ENCODE data around the gene ITIH5. TPM values are rescaled to one million over a fixed set of nuclear protein-coding genes. Genes with fewer than 3 reads are reported as not detected.

The ITIH5 gene
- total and polyA plus RNA-seq, 8 donors, result 4.0 to 28.6 (median 14.6) TPM

- intact Hi-C loops (cut with DNase I; ENCODE audit: low total_unique reads), result no loop called here
- no peak overlapping the region for H3K4me3 ChIP-seq
- H3K4me1 ChIP-seq, result peaks cover 0 to 7% (median 3%) of the 10 kb centered on the region in 4 donors
- H3K36me3 ChIP-seq, result no peaks in the 10 kb centered on the region
- no peaks in the 10 kb centered on the region for H3K27me3 ChIP-seq
- WGBS, 5 donors, result 91 to 97% (median 96%) methylated on average over 6 of the region's 6 CpGs
- no peak for DNase-seq
- TF ChIP-seq POLR2A (IDR thresholded peaks at IDR 0.05), result no peak
- no peak for TF ChIP-seq EP300 (IDR thresholded peaks at IDR 0.05)
- TF ChIP-seq POLR2AphosphoS5 (IDR thresholded peaks at IDR 0.05), result no peak
- no peak for TF ChIP-seq CTCF (IDR thresholded peaks at IDR 0.05)
- H3K27ac ChIP-seq, result no peak overlapping the region
- H3K9me3 ChIP-seq, result no peaks in the 10 kb centered on the region
Measured at GRCh38 chr10:7587865-7588188, 78.9 kb downstream of the ITIH5 start.

GRCh38 chr10:7587168-7587864, 79.5 kb downstream of the ITIH5 start:
- peaks cover 0 to 2% (median under 1%) of the 10 kb centered on the region in 4 donors for H3K4me1 ChIP-seq
- no peaks in the 10 kb centered on the region for H3K36me3 ChIP-seq
- no peak for DNase-seq
- intact Hi-C loops (cut with DNase I; ENCODE audit: low total_unique reads), result no loop called here
- H3K27ac ChIP-seq, result no peak overlapping the region
- TF ChIP-seq CTCF (IDR thresholded peaks at IDR 0.05), result no peak
- no peak for TF ChIP-seq POLR2A (IDR thresholded peaks at IDR 0.05)
- no peak for TF ChIP-seq POLR2AphosphoS5 (IDR thresholded peaks at IDR 0.05)
- no peak for TF ChIP-seq EP300 (IDR thresholded peaks at IDR 0.05)
- H3K27me3 ChIP-seq, result no peaks in the 10 kb centered on the region
- no peak overlapping the region for H3K4me3 ChIP-seq
- no peaks in the 10 kb centered on the region for H3K9me3 ChIP-seq
- WGBS, 5 donors, result 70 to 87% (median 83%) methylated on average over 13 of the region's 13 CpGs

- Histone ChIP-seq H3K4me1 (no peaks in the 10 kb centered on the region), H3K27ac (no peak overlapping the region)
- WGBS, 5 donors, result 79 to 84% (median 83%) methylated on average over 8 of the region's 8 CpGs
Measured at GRCh38 chr10:7585228-7585627, 81.5 kb downstream of the ITIH5 start.

GRCh38 chr10:7583626-7584025, 83.1 kb downstream of the ITIH5 start:
- H3K4me1 ChIP-seq, result no peaks in the 10 kb centered on the region
- H3K9me3 ChIP-seq, result no peaks in the 10 kb centered on the region
- intact Hi-C loops (cut with DNase I; ENCODE audit: low total_unique reads), result no loop called here
- no peak overlapping the region for H3K4me3 ChIP-seq
- H3K27me3 ChIP-seq, result no peaks in the 10 kb centered on the region
- 73 to 90% (median 83%) methylated on average over 3 of the region's 3 CpGs for WGBS, 5 donors
- no peak overlapping the region for H3K27ac ChIP-seq
- TF ChIP-seq EP300 (IDR thresholded peaks at IDR 0.05) (no peak), POLR2A (IDR thresholded peaks at IDR 0.05) (no peak), POLR2AphosphoS5 (IDR thresholded peaks at IDR 0.05) (no peak), CTCF (IDR thresholded peaks at IDR 0.05) (no peak)
- H3K36me3 ChIP-seq, result peaks cover 0 to 12% (median 5%) of the 10 kb centered on the region in 4 donors
- no peak for DNase-seq

More at GRCh38 chr10:7585228-7585627, 81.5 kb downstream of the ITIH5 start:
- H3K4me3 ChIP-seq, result no peak overlapping the region
- H3K36me3 ChIP-seq, result peaks cover 0 to 5% (median 0%) of the 10 kb centered on the region in 4 donors
- intact Hi-C loops (cut with DNase I; ENCODE audit: low total_unique reads), result no loop called here
- H3K27me3 ChIP-seq, result no peaks in the 10 kb centered on the region
- no peak for DNase-seq
- TF ChIP-seq EP300 (IDR thresholded peaks at IDR 0.05) (no peak), CTCF (IDR thresholded peaks at IDR 0.05) (no peak), POLR2AphosphoS5 (IDR thresholded peaks at IDR 0.05) (no peak), POLR2A (IDR thresholded peaks at IDR 0.05) (no peak)
- no peaks in the 10 kb centered on the region for H3K9me3 ChIP-seq
